Heart left ventricle (tissue), 16 donors: ENCODE data around the gene PARP15. TPM values are rescaled to one million over a fixed set of nuclear protein-coding genes. Genes with fewer than 3 reads are reported as not detected.

Experiments
- ATAC-seq, 4 donors: fragments of 200-7000 bp; cut with Tn5 transposase; one replicate each; pipeline ENCODE4 v1.9.1; 2020 to 2022; ENCODE audit warnings: moderate library complexity in 4 of 4, mild to moderate bottlenecking in 3 of 4, moderate number of reproducible peaks in 1 of 4
- DNase-seq, 5 donors: peaks; one replicate each; pipeline ENCODE4 v3.0.0-alpha.2; 2020
- H3K27ac ChIP-seq, 12 donors: fragments of 200-600 bp; sonication (generic) in 4 of 12; one replicate each; pipeline versions ENCODE4 v1.5.0 to v1.8.0; 2016 to 2022; ENCODE audit warnings: mild to moderate bottlenecking in 2 of 12
- H3K27me3 ChIP-seq, 9 donors: fragments of 200-600 bp; sonication (generic) in 2 of 9; one replicate each; pipeline versions ENCODE4 v1.5.1 to v1.8.0; 2016 to 2022; ENCODE audit warnings: mild to moderate bottlenecking in 3 of 9
- H3K36me3 ChIP-seq, 9 donors: fragments of 200-600 bp; sonication (generic) in 2 of 9; one replicate each; pipeline versions ENCODE4 v1.5.0 to v1.8.0; 2018 to 2022; ENCODE audit warnings: mild to moderate bottlenecking in 2 of 9
- H3K4me1 ChIP-seq, 12 donors: fragments of 200-600 bp; sonication (generic) in 4 of 12; one replicate each; pipeline versions ENCODE4 v1.5.0 to v1.8.0; 2016 to 2022; ENCODE audit warnings: mild to moderate bottlenecking in 3 of 12
- H3K4me3 ChIP-seq, 12 donors: fragments of 200-600 bp; sonication (generic) in 4 of 12; one replicate each; pipeline versions ENCODE4 v1.5.0 to v1.8.0; 2017 to 2022; ENCODE audit warnings: mild to moderate bottlenecking in 9 of 12, moderate library complexity in 4 of 12
- H3K9me3 ChIP-seq, 12 donors: fragments of 200-600 bp; sonication (generic) in 4 of 12; one replicate each; pipeline versions ENCODE4 v1.5.0 to v1.8.0; 2016 to 2022; ENCODE audit warnings: mild to moderate bottlenecking in 1 of 12
- CTCF ChIP-seq, 12 donors: fragments of 200-600 bp; sonication (generic) in 4 of 12; IDR thresholded peaks; one replicate each; pipeline versions ENCODE4 v1.5.0 to v1.8.0; 2018 to 2022; ENCODE audit warnings: antibody characterized with exemption in 12 of 12, mild to moderate bottlenecking in 5 of 12
- POLR2A ChIP-seq, 2 donors: fragments of 450-650 bp; IDR thresholded peaks; one replicate each; pipeline ENCODE4 v1.6.1; 2017; ENCODE audit warnings: antibody characterized with exemption in 2 of 2, mild to moderate bottlenecking in 2 of 2, moderate library complexity in 2 of 2
- WGBS, 4 donors: extraction: QIAGEN DNeasy Blood & Tissue Kit in 2 of 4; methylation state at CpG; one replicate each; pipeline versions ENCODE4 v1.1.5 to v1.1.7; 2013 to 2018; 5-methylcytosine and 5-hydroxymethylcytosine counted together
- intact Hi-C, 10 donors: fragments of 100-400 bp; cut with DNase I; formaldehyde crosslinking; loops; one replicate each; pipeline versions ENCODE4 v1.11.1 to v1.14.2; 2022
- polyA plus RNA-seq, 2 donors: library from polyadenylated mRNA; stranded (reverse); fragments of 200-250 nt; gene quantifications; one replicate each; pipeline ENCODE4 v1.2.3, GENCODE V29; 2013
- total RNA-seq, 9 donors: library from RNA; depleted of rRNA in 2 of 9; stranded (reverse); fragments of >200 nt in 2 of 9; fragmentation: NEBNext Ultra II Directional in 3 of 9; extraction: Animal tissue kit (Norgen Biotek cat#: 25700) in 3 of 9; gene quantifications; one replicate each; pipeline versions ENCODE4 v1.1.0 to v1.2.4, GENCODE V29; 2016 to 2023
- donor health status: ischemic (EF 13 %, LVEDD 7.1; RV severe dilation, severe dysfunction).
- donor health status: healthy with polysubstance abuse.
- donor health status: DM: no; HTN: yes; CAD: no.
- donor health status: DM: no; HTN: no; CAD: no.
- donor health status: ischemic (EF 25% LVEDD 6.9; RV normal size, moderate dysfunction).
- donor health status: ischemic (EF 25% LVEDD 5.7; RV mildly dilated, moderate dysfunction).
- donor health status: healthy.
- donor health status: DM: yes; HTN: yes; CAD: no.
- donor health status: ischemic (EF 35%, LVEDD 5.7; RV mildly dilated, moderate dysfunction).
- donor health status: nonischemic (EF 11% LVEDD 7.7; RV severe dilation, severe dysfunction).
- donor health status: DM: yes; HTN: yes; CAD: no.
- donor health status: PGD.
- donor health status: ischemic (EF 29% LVEDD 5.4; RV normal size, mild dysfunction).
- donor health status: nonischemic (EF 23%, LVEDD 6.1; RV moderate dilation, normal function).

The PARP15 gene
- total and polyA plus RNA-seq, 11 donors: 0.21 to 2.9 (median 0.67) TPM

GRCh38 chr3:122594025-122594424 lies 16.6 kb downstream of the PARP15 start:
- TF ChIP-seq POLR2A (IDR thresholded peaks at IDR 0.05): no peak
- no peak for TF ChIP-seq CTCF (IDR thresholded peaks at IDR 0.05)
- Histone ChIP-seq H3K27ac (no peak overlapping the region), H3K4me1 (no peaks in the 10 kb centered on the region)

DNA sequence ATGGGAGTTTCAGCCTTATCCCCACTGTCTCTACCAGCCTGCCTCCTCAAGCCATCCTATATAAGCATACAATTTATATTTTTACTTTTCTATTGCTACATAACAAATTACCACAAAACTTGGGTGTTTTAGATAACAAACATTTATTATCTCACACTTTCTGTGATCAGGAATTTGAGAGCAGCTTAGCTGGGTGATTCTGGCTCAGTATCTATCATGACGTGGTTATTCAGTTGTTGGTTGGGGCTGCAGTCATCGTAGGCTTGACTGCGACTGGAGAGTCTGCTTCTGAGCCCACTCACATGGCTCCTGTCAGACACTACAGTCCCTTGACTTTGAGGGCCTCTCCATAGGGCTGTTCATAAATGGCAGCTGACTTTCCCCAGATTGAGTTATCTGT lies 20.7 kb downstream of the PARP15 start:
- Histone ChIP-seq H3K27ac (no peak overlapping the region), H3K36me3 (no peaks in the 10 kb centered on the region), H3K27me3 (peaks cover 0 to 4% (median 0%) of the 10 kb centered on the region in 9 donors), H3K4me1 (no peaks in the 10 kb centered on the region), H3K4me3 (no peak overlapping the region), H3K9me3 (peaks cover 0 to 3% (median 0%) of the 10 kb centered on the region in 12 donors)
- intact Hi-C loops: no loop called here
- TF ChIP-seq POLR2A (IDR thresholded peaks at IDR 0.05) (no peak), CTCF (IDR thresholded peaks at IDR 0.05) (no peak)
- ATAC-seq (no peak), DNase-seq (no peak)
- WGBS, 4 donors: 73 to 80% (median 77%) methylated on average over 3 of the region's 3 CpGs

More at GRCh38 chr3:122594025-122594424, 16.6 kb downstream of the PARP15 start:
- DNase-seq (no peak), ATAC-seq (no peak)
- Histone ChIP-seq H3K36me3 (no peaks in the 10 kb centered on the region), H3K27me3 (peaks cover 0 to 4% (median 0%) of the 10 kb centered on the region in 9 donors), H3K9me3 (peaks cover 0 to 3% (median 0%) of the 10 kb centered on the region in 12 donors), H3K4me3 (no peak overlapping the region)
- intact Hi-C loops: no loop called here

DNA sequence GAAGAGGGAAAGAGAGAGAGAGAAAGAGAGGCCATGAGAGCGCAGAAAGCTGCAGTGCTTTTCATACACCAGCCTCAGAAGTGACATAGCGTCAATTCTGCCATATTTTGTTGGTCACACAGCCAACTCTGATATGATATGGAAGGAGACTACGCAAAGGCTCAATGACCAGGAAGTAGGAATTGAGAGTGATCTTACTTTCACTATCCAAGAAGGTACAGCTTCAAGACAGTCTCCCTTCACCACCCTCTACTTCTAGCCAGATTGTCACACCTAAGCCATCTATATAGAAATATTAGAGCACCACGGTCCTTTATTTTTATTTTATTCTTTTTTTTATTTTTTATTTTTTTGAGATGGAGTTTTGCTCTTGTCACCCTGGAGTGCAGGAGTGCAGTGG lies 21.1 kb downstream of the PARP15 start:
- Histone ChIP-seq H3K9me3 (peaks cover 0 to 3% (median 0%) of the 10 kb centered on the region in 12 donors), H3K27ac (no peak overlapping the region), H3K27me3 (peaks cover 0 to 4% (median 0%) of the 10 kb centered on the region in 9 donors), H3K4me1 (no peaks in the 10 kb centered on the region), H3K36me3 (no peaks in the 10 kb centered on the region), H3K4me3 (no peak overlapping the region)
- ATAC-seq (no peak), DNase-seq (no peak)
- 62 to 85% (median 70%) methylated on average over 4 of the region's 4 CpGs for WGBS, 4 donors
- intact Hi-C loops: no loop called here
- TF ChIP-seq CTCF (IDR thresholded peaks at IDR 0.05) (no peak), POLR2A (IDR thresholded peaks at IDR 0.05) (no peak)

- ATAC-seq: no peak
- H3K36me3 ChIP-seq: no peaks in the 10 kb centered on the region
- H3K27ac ChIP-seq: no peak overlapping the region
- DNase-seq: no peak
- intact Hi-C loops: no loop called here
- no peak overlapping the region for H3K4me3 ChIP-seq
- H3K9me3 ChIP-seq: no peaks in the 10 kb centered on the region
- WGBS, 4 donors: 63 to 73% (median 69%) methylated on average over 5 of the region's 5 CpGs
- no peaks in the 10 kb centered on the region for H3K4me1 ChIP-seq
- TF ChIP-seq CTCF (IDR thresholded peaks at IDR 0.05) (no peak), POLR2A (IDR thresholded peaks at IDR 0.05) (no peak)
- no peaks in the 10 kb centered on the region for H3K27me3 ChIP-seq
Measured at GRCh38 chr3:122602011-122602710, 24.7 kb downstream of the PARP15 start.
